ENCODE measurements around the gene DRD1. TPM values are rescaled to one million over a fixed set of nuclear protein-coding genes. Genes with fewer than 3 reads are reported as not detected.

Gene DRD1
- total and polyA plus RNA-seq, 2 of the 4 experiments (the other 2 are of a cell fraction), result 0.18 to 0.19 TPM

- Histone ChIP-seq H2AK5ac (ENCODE audit: low read depth, low read length) (no peak overlapping the region), H3K4me1 (ENCODE audit: control insufficient read depth, insufficient read depth, low read length) (no peaks in the 10 kb centered on the region; the same call in 1 of the 2 replicates), H3K9me3 (ENCODE audit: control insufficient read depth, insufficient read depth, low read length) (no peaks in the 10 kb centered on the region), H2AK9ac (replicated peaks; ENCODE audit: low read depth, low read length, poor library complexity) (no peak overlapping the region), H3K9ac (ENCODE audit: low read depth, low read length) (no peak overlapping the region), H3K56ac (ENCODE audit: extremely low read depth, insufficient read depth, low read length) (no peak overlapping the region), H2BK5ac (ENCODE audit: low read depth, low read length, poor library complexity, severe bottlenecking) (no peak overlapping the region), H2AFZ (replicated peaks; ENCODE audit: low read length, poor library complexity) (no peak overlapping the region), H2BK15ac (ENCODE audit: low read depth, low read length) (no peak overlapping the region), H4K20me1 (ENCODE audit: insufficient read depth, low read length) (peaks cover 33% of the 10 kb centered on the region), H2BK120ac (ENCODE audit: low read depth, low read length) (no peak overlapping the region), H4K91ac (ENCODE audit: insufficient read depth, low read depth, low read length) (no peak overlapping the region), H3K79me1 (ENCODE audit: low read depth in 1 of 2, low read length in 2 of 2) (peaks cover 30 to 42% of the 10 kb centered on the region in 2 experiments), H3K14ac (replicated peaks; ENCODE audit: low read depth, low read length) (no peak overlapping the region), H3K4me3 (ENCODE audit: insufficient read depth, low read depth, low read length) (no peak overlapping the region), H3K4me2 (ENCODE audit: low read depth, low read length) (no peak overlapping the region), H4K8ac (ENCODE audit: low read depth in 2 of 2, low read length in 2 of 2) (no peak overlapping the region), H3K36me3 (ENCODE audit: control insufficient read depth, insufficient read depth, low read length) (peaks cover 41% of the 10 kb centered on the region), H3K27ac (ENCODE audit: insufficient read depth, low read length) (no peak overlapping the region), H3K18ac (ENCODE audit: low read depth, low read length) (no peak overlapping the region), H4K5ac (ENCODE audit: low read depth, low read length) (no peak overlapping the region), H3K4ac (ENCODE audit: low read depth, low read length) (no peak overlapping the region), H3K9me1 (ENCODE audit: insufficient read depth, low read length) (no peaks in the 10 kb centered on the region), H3K27me3 (ENCODE audit: control insufficient read depth, insufficient read depth, low read length) (no peaks in the 10 kb centered on the region), H3K23ac (ENCODE audit: low read depth, low read length) (no peak overlapping the region), H2BK20ac (ENCODE audit: low read depth, low read length) (no peak overlapping the region)
- 78% methylated on average over 6 of the region's 7 CpGs; no CpG with 5 or more reads in 1 of the 2 experiments for WGBS, 2 experiments (ENCODE audit: extremely low coverage in 2 of 2, insufficient read length in 1 of 2)
- CTCF ChIA-PET, result no interaction called here
- dilution Hi-C loops (cut with HindIII; ENCODE audit: low sequenced_read_pairs, unreplicated experiment), result no loop called here
- in situ Hi-C loops (cut with MboI; ENCODE audit: low sequenced_read_pairs), result no loop called here
- ATAC-seq (ENCODE audit: low read depth), result no peak
- no peak for DNase-seq
- intact Hi-C loops (cut with micrococcal nuclease), result no loop called here
- no TSS peak for BruUV-seq (replicated peaks)
- no peak for TF ChIP-seq BHLHE40 (IDR thresholded peaks at IDR 0.05; ENCODE audit: low read depth, low read length)
- TF ChIP-seq RAD21 (IDR thresholded peaks at IDR 0.05; ENCODE audit: low read length), result no peak
- no peak for TF ChIP-seq CTCF (conservative IDR thresholded peaks at IDR 0.05; ENCODE audit: low read depth, low read length)
- no peak for TF ChIP-seq CEBPB (IDR thresholded peaks at IDR 0.05; ENCODE audit: low read depth, low read length)
- TF ChIP-seq MXI1 (IDR thresholded peaks at IDR 0.05; ENCODE audit: borderline replicate concordance, low read depth, low read length), result no peak
- TF ChIP-seq CHD1 (IDR thresholded peaks at IDR 0.05; ENCODE audit: low read depth, low read length), result no peak
- no peak for TF ChIP-seq NFE2L2 (IDR thresholded peaks at IDR 0.05; ENCODE audit: low read depth, low read length)
- TF ChIP-seq SMC3 (IDR thresholded peaks at IDR 0.05; ENCODE audit: low read depth, low read length), result no peak
- TF ChIP-seq POLR2A (IDR thresholded peaks at IDR 0.05; ENCODE audit: low read depth, low read length), result no peak
- POLR2A ChIA-PET (ENCODE audit: unreplicated experiment), result no interaction called here
These were observed 49.3 kb upstream of the DRD1 start for GRCh38 chr5:175493260-175493659.

Measured in IMR-90 (cell line).